HG02678 (cell line): ENCODE data around the gene ASIC2.

Experiments used
- ATAC-seq: cut with Tn5 transposase; IDR thresholded peaks from one replicate; pipeline ENCODE4 v1.9.1; 2021; ENCODE audit warnings: mild to moderate bottlenecking, moderate library complexity; ENCODE audit not compliant: unreplicated experiment

The ASIC2 gene

GRCh38 chr17:33205552-33205951 lies 87.5 kb downstream of the ASIC2 start:
- no peak for ATAC-seq

GRCh38 chr17:33204701-33205100 lies 88.4 kb downstream of the ASIC2 start:
- no peak for ATAC-seq

- ATAC-seq: no peak
These were observed 88.9 kb downstream of the ASIC2 start for GRCh38 chr17:33204156-33204555.

GRCh38 chr17:33202796-33203495 lies 90.1 kb downstream of the ASIC2 start:
- ATAC-seq: no peak

- ATAC-seq: no peak
These were observed 91.1 kb downstream of the ASIC2 start for GRCh38 chr17:33202021-33202420.

GRCh38 chr17:33201283-33201682 lies 91.8 kb downstream of the ASIC2 start:
- ATAC-seq: no peak

- ATAC-seq: no peak
These were observed 92.5 kb downstream of the ASIC2 start for GRCh38 chr17:33200587-33200986.

GRCh38 chr17:33199571-33200510 lies 93.3 kb downstream of the ASIC2 start:
- ATAC-seq: no peak

- ATAC-seq: no peak
These were observed 94.1 kb downstream of the ASIC2 start for GRCh38 chr17:33198954-33199353.

GRCh38 chr17:33197342-33197741 lies 95.8 kb downstream of the ASIC2 start:
- no peak for ATAC-seq

GRCh38 chr17:33196883-33197282 lies 96.2 kb downstream of the ASIC2 start:
- no peak for ATAC-seq

- ATAC-seq: no peak
These were observed 99.9 kb downstream of the ASIC2 start for GRCh38 chr17:33192951-33193911.

GRCh38 chr17:33183487-33184026 lies 109.5 kb downstream of the ASIC2 start:
- no peak for ATAC-seq

- no peak for ATAC-seq
These were observed 113.9 kb downstream of the ASIC2 start for GRCh38 chr17:33179151-33179550.

- ATAC-seq: no peak
These were observed 114.4 kb downstream of the ASIC2 start for GRCh38 chr17:33178681-33179080.

GRCh38 chr17:33175562-33175961 lies 117.5 kb downstream of the ASIC2 start:
- no peak for ATAC-seq

- ATAC-seq: no peak
These were observed 121.2 kb downstream of the ASIC2 start for GRCh38 chr17:33171931-33172330.

- no peak for ATAC-seq
These were observed 123.4 kb downstream of the ASIC2 start for GRCh38 chr17:33169580-33170285.

GRCh38 chr17:33167736-33168135 lies 125.4 kb downstream of the ASIC2 start:
- no peak for ATAC-seq

- ATAC-seq: no peak
These were observed 126.6 kb downstream of the ASIC2 start for GRCh38 chr17:33166472-33166871.
